CD4-positive, alpha-beta T cell treated with Interleukin-17A for 4 hours (primary cell): Measurements from ENCODE around the gene WDR88.
"Not testable (repeated sequence)": the region's sequence is repeated elsewhere in the genome, so short reads cannot be mapped to it uniquely, and the experiment has no call there.

Source experiments
- DNase-seq: peaks from one replicate; pipeline ENCODE4 v3.0.0-alpha.2; 2020; ENCODE audit warnings: mixed read lengths

Gene WDR88

DNA sequence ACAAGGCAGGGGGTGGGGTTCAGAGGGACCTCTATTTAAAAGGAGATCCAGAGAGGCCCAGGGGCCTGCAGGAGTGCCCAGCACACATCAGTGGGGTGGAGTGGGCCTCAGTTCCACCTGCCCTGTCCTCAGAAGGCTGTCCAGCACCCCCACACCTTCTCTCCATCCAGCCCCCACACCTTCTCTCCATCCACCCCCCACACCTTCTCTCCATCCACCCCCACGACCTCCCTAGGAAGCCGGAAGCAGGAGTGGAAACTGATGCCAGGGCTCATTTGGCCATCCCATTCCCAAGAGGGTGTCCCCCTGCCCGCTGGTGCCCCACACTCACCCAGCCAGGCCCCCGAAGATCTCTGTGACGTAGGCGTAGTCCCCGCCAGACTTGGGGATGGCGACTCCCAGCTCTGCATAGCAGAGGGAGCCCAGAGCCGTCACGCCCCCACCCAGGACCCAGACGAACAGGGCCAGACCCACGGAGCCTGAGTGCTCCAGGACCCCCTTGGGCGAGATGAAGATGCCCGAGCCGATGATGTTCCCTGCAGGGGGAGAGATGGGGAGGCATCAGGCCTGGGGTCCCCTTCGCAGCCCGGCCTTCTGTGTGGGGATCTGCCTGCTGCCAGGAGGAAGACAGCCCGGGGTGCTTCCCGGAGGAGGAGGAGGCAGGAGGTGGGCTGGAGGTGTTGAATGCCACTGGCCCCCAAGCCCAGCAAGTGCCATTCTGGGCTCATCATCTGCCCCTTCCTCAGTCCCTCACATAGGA is 83.7 kb downstream of the WDR88 start:
- no peak for DNase-seq

DNA sequence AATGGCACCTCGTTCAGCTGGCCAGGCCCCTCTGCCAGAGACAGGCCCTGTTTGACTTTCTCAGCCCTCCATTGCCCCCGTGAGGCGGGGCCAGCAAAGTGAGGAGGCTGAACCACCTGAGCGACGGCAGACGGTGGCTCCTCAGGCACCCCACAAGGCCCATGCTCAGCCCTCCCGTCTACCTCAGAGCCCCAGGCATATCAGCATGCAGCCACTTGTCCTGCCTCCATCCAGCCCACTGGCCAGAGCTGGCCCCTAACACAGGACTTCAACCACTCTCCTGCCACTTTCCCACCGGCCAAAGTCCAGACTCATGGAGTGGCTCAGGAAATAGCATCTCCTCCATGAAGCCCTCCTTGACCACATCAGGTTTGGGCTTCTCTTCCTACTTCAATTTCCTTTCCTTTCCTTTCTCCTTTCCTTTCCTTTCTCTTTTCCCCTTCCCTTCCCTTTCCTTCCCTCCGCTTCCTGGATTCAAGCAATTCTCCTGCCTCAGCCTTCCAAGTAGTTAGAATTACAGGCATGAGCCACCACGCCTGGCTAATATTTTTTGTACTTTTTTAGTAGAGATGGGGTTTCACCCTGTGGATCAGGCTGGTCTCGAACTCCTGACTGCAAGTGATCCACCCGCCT is 84.4 kb downstream of the WDR88 start:
- no peak for DNase-seq

- DNase-seq = no peak
Measured at GRCh38 chr19:33217881-33218280, 86.0 kb downstream of the WDR88 start.

GRCh38 chr19:33219261-33219815 is 87.4 kb downstream of the WDR88 start:
- DNase-seq = no peak

- DNase-seq = no peak
Measured at GRCh38 chr19:33220115-33220514, 88.2 kb downstream of the WDR88 start.

DNA sequence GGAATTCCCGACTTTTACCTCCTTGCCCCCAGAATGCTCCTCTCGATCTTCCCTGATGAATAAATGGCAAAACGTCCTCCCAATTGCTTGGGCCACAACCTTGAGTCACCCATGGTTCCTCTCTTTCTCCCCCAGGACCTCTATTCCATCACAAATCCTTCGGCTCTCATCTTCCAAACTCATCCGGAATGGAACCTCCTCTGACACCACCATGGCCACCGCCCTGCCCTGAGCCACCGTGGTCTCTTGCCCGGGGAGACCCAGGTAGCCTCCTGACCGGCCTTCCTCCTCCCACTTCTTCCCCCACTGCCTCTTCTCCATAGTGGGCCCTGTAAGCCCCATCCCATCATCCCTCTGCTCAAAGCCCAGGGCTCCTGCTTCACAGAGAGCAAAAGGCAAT is 88.8 kb downstream of the WDR88 start:
- no peak for DNase-seq

DNA sequence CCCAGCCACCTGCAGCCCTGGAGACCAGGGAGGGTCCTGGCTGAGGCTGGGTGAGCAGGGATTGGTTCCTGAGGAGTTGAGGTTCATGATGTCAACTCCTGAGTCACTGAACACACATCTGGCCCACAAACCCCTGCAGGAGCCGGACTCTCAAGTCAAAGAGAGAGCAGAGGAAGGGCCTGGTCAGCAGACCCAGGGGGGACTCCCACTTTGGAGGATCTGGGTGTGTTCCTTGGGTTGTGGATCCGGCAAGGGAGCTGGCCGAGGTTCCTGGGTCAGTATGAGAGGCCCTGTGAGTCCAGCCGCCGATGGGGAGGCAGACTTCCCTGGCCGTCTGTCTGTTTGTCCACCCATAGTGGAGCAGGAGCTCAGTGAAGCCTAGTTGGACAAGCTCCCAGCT is 89.7 kb downstream of the WDR88 start:
- no peak for DNase-seq

DNA sequence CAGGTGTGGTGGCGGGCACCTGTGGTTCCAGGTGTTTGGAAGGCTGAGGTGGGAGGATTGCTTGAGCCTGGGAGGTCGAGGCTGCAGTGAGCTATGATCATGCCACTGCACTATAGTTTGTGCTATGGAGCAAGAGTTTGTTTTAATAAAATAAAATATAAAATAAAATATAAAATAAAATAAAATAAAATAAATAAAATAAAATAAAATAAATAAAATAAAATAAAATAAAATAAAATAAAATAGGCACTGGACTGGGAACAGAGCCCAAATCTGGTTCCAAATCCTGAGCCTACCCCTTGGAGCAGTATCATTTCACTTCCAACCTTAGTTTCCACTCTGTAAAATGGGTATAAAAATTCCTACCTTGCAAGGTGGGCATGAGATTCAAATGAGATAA is 90.3 kb downstream of the WDR88 start:
- not testable (repeated sequence) for DNase-seq

GRCh38 chr19:33224694-33225457 is 93.0 kb downstream of the WDR88 start:
- DNase-seq = no peak
